NCI-H1694 (cell line): Measurements from ENCODE around the gene ERCC6L2.

Experiments
- DNase-seq: peaks from one replicate; lab custom pipeline; 2025; lab: John Stamatoyannopoulos, UW

Gene ERCC6L2

GRCh38 chr9:95979446-95979845 lies 104.0 kb downstream of the ERCC6L2 start:
- DNase-seq, result no peak

GRCh38 chr9:95980262-95981125 lies 105.0 kb downstream of the ERCC6L2 start:
- no peak for DNase-seq

GRCh38 chr9:95981761-95982390 lies 106.4 kb downstream of the ERCC6L2 start:
- no peak for DNase-seq

GRCh38 chr9:95985440-95986055 lies 110.1 kb downstream of the ERCC6L2 start:
- DNase-seq, result no peak

GRCh38 chr9:95989297-95989696 lies 113.8 kb downstream of the ERCC6L2 start:
- no peak for DNase-seq

GRCh38 chr9:95991326-95991725 lies 115.8 kb downstream of the ERCC6L2 start:
- no peak for DNase-seq

GRCh38 chr9:95992536-95992935 lies 117.0 kb downstream of the ERCC6L2 start:
- no peak for DNase-seq

GRCh38 chr9:95993337-95993736 lies 117.8 kb downstream of the ERCC6L2 start:
- DNase-seq, result no peak

- DNase-seq, result no peak
Measured at GRCh38 chr9:95999390-95999789, 123.9 kb downstream of the ERCC6L2 start.

GRCh38 chr9:96004379-96004778 lies 128.9 kb downstream of the ERCC6L2 start:
- DNase-seq, result no peak

GRCh38 chr9:96006296-96006879 lies 130.9 kb downstream of the ERCC6L2 start:
- DNase-seq, result no peak

GRCh38 chr9:96006961-96007360 lies 131.5 kb downstream of the ERCC6L2 start:
- no peak for DNase-seq

- DNase-seq, result no peak
Measured at GRCh38 chr9:96008502-96009222, 133.2 kb downstream of the ERCC6L2 start.

- DNase-seq, result no peak
Measured at GRCh38 chr9:96009223-96009602, 133.7 kb downstream of the ERCC6L2 start.

GRCh38 chr9:96009690-96010472 lies 134.4 kb downstream of the ERCC6L2 start:
- DNase-seq, result no peak

- DNase-seq, result no peak
Measured at GRCh38 chr9:96014078-96014477, 138.6 kb downstream of the ERCC6L2 start.

GRCh38 chr9:96015876-96016686 lies 140.6 kb downstream of the ERCC6L2 start:
- no peak for DNase-seq
